MV-4-11 (cell line): ENCODE results near the gene RARRES1.
A peak's percentile ranks its signal among the peaks of the same experiment; 100 is the strongest.
"Not testable (repeated sequence)": the region's sequence is repeated elsewhere in the genome, so short reads cannot be mapped to it uniquely, and the experiment has no call there.

Source experiments
- DNase-seq: peaks from one replicate; lab custom pipeline; 2025; lab: John Stamatoyannopoulos, UW

Gene RARRES1

GRCh38 chr3:158693866-158694456, 38.3 kb downstream of the RARRES1 start:
- DNase-seq = not testable (repeated sequence)

DNA sequence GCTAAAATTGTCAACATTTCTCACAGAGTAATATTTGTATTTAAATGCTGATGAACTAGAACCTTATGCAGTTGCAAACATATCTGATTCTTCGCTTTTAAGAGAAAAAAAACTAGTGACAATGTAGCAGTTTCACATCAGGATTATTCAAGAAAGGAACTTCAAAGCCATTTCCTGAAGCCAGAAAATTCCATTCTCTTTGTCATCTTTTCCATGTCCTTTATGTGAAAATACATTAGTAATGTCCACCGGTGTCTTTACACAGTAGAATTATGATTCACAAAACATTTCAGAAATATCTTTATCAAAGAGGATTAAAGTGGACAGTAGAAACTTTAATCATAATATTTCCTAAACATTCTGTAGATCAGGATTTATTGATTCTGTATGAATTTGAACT, 47.1 kb downstream of the RARRES1 start:
- DNase-seq = no peak

- peak; percentile 55 for DNase-seq
Measured at GRCh38 chr3:158683230-158683962, 48.9 kb downstream of the RARRES1 start.

DNA sequence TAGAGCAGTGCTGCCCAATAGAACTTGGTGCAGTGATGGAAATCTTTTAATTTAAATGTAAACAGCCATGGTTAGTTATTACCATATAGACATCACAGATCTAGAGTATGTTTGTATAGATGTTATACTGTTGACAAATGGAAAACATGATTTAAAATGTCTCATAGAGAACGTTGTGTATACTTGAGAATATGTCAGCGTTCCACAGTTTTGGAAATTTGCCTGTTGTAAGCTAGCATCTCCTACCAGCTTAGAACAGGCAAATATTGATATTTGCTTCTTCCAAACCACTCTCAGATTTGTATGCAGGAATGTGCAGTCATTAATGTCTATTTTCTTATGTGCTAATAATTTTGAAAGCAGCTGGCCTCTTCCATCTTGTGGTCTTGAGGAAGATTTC, 51.4 kb downstream of the RARRES1 start:
- no peak for DNase-seq

- peak; percentile 7 for DNase-seq
Measured at GRCh38 chr3:158679547-158680000, 52.7 kb downstream of the RARRES1 start.

DNA sequence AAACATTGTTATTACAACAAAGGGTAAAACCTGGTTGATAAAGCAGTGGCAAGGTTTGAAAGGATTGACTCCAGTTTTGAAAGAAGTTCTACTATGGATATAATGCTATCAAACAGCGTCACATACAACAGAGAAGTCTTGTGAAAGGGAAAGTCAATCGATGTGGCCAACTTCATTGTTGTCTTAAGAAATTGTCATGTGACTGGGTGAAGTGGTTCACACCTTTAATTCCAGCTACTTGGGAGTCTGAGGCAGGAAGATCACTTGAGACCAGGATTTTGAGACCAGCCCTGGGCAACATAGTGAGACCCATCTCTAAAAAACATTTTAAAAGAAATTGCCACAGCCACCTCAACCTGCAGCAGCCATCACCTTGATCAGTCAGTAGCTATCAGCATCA, 53.6 kb downstream of the RARRES1 start:
- no peak for DNase-seq

DNA sequence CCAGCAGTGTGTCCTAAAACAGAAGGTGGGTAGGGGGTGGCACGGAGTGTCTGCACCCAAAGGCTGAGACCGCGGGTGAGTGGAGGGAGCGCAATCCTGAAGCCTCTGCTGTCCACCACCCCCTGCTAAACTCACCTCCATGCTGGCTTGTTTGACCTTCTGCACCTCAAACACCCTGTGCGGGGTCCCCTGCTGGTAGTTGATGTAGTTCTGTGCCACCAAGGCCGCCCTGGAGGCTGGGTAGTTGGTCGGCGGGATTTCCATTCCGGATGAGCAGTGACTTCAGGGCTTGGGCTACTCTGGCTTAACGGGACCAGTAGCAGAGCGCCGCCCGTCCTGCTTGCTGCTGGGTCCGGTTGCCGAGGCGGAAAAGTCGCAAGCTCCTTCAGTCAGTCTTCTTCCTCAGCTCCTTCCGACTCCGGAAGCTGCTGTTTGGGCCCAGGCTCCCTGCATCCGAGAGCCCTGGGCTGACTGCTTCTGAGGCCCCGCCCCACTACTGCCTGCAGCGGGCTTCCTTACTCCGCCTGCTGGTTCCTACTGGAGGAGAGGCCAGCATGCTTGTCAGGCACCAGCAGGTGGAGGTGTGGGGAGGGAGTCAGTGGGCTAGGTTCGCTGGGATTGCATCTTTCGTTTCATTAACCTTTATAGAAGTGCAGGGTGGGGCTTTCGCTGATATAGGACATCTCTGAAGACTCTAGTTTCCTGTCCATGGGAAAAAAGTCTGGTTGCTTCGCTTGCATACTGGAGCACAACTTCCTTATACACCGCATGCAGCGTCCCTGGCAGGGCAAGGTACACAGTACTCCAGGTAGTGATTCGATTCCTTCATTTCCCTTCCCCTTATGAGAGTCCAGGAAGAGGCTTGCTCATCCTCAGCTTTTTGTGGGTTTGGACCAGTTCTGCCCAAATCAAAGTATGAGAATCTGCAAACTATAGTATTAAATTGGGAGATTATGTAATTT, 59.8 kb downstream of the RARRES1 start, which contains the start of gene LXN:
LXN (minus strand) TSS at position 434 of the 962 bp plus-strand sequence; CDS start at position 264, 170 bp downstream.
- peak; percentile 77 for DNase-seq

- no peak for DNase-seq
Measured at GRCh38 chr3:158671821-158672214, 60.4 kb downstream of the RARRES1 start.

GRCh38 chr3:158668506-158668905, 63.8 kb downstream of the RARRES1 start:
- DNase-seq = no peak

GRCh38 chr3:158666416-158666815, 65.8 kb downstream of the RARRES1 start:
- DNase-seq = no peak

- no peak for DNase-seq
Measured at GRCh38 chr3:158663832-158664231, 68.4 kb downstream of the RARRES1 start.

DNA sequence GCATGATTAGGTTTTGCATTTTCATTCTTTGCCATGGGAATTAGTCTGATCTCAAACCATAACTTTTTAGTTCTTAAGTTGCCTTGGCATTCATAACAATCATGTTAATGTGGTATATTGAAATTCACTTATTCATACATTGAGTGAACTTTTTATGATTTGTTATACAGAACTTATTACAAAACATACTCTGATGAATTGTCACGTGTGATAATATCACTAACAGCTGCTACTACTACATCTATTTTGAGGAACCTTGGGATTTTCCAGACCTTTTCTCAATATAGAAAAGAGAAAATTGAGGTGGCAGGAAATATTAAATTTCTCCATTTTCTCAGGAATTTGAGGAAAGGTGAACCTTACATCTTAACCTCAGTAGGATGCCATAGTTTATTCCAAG, 69.0 kb downstream of the RARRES1 start:
- no peak for DNase-seq

- no peak for DNase-seq
Measured at GRCh38 chr3:158660711-158661110, 71.5 kb downstream of the RARRES1 start.

DNA sequence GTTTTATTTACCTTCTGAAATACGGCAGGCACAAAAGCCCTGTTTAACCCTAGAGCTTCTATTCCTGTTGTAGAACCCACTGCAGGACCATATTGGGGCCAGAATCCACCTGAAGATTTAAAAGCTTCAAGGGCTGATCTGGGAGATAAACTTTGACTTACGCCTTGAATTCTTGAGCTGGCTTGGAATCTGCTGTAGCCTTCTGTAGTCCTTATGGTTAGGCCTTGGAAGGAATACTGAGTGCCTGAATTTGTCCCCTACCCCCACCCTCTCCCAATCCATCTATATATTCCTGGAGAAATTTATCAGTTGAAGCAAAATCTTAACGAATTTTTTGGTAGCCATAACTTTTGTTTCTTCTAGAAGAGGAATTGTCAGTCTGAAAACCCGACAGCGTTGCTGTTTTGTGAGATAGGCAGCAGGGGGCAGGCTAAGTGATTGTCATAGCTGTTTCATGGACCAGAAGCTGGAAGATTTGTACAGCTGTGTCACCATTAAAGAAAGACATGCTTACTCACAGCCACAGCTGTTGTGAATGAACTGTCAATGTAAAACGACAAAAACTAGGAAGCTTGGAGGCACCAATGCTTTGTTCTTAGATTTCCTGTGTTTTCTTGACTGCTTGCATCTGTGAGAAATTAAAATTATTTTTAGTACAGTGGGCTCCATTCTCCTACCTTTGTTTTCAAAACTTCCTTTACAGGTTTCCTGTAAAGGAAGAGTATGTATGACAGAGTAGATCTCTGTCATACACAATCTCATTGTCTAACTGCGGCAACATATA, 72.6 kb downstream of the RARRES1 start:
- peak; percentile 66 for DNase-seq

- DNase-seq = no peak
Measured at GRCh38 chr3:158658889-158659288, 73.4 kb downstream of the RARRES1 start.

DNA sequence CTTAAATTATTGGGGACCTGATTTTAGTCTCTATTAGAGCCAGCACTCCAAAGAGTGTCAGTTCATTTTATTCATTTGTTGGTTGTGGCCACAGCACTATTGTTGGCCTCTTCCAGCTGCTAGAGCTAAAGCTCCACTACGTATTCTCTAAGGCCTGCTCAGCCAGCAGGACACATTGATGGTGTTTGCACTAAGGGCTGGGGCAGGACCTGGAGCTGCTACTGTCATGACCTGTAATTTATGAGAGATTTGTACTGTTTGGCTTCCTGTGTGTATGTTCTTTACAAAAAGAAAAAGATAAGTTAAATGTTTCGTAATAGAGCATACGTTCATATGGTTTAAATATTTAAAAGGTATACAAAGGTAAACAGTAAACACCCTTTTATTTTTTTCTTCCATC, 79.8 kb downstream of the RARRES1 start:
- no peak for DNase-seq

- no peak for DNase-seq
Measured at GRCh38 chr3:158651192-158651591, 81.1 kb downstream of the RARRES1 start.

GRCh38 chr3:158649791-158650190, 82.5 kb downstream of the RARRES1 start:
- DNase-seq = no peak
